HepG2 (cell line): ENCODE results near the gene MAN2A1.

Experiments
- CTCF ChIP-seq: sonication (generic); formaldehyde crosslinking; IDR thresholded peaks from 2 replicates; pipeline ENCODE4 v1.5.0; 2020; ENCODE audit warnings: mild to moderate bottlenecking, missing genetic modification reagents, moderate library complexity
- KDM5B ChIP-seq: sonication (generic); formaldehyde crosslinking; IDR thresholded peaks from 2 replicates; pipeline ENCODE4 v1.4.0; 2020; ENCODE audit warnings: missing genetic modification reagents, mild to moderate bottlenecking, borderline replicate concordance
- MTA1 ChIP-seq: sonication (generic); formaldehyde crosslinking; IDR thresholded peaks from 2 replicates; pipeline ENCODE4 v1.4.0; 2020; ENCODE audit warnings: missing genetic modification reagents, mild to moderate bottlenecking, borderline replicate concordance
- POLR2AphosphoS5 ChIP-seq: IDR thresholded peaks from 2 replicates; pipeline ENCODE4 v1.6.1; 2012; ENCODE audit warnings: low read depth, low read length
- RELA ChIP-seq: sonication (generic); formaldehyde crosslinking; IDR thresholded peaks from 2 replicates; pipeline ENCODE4 v1.4.0; 2020; ENCODE audit warnings: missing genetic modification reagents
- RFX5 ChIP-seq: IDR thresholded peaks from 2 replicates; pipeline ENCODE4 v1.6.1; 2011; ENCODE audit warnings: low read depth, low read length, improper control_type of control experiment
- SNRNP70 ChIP-seq: fragments of 200-400 bp; formaldehyde crosslinking; IDR thresholded peaks from 2 replicates; pipeline ENCODE4 v1.6.1; 2017; ENCODE audit warnings: mild to moderate bottlenecking, low read depth, low read length, moderate library complexity
- ZNF639 ChIP-seq: conservative IDR thresholded peaks from 2 replicates; pipeline ENCODE4 v1.6.1; 2018; ENCODE audit warnings: missing genetic modification reagents

- no peak for TF ChIP-seq ZNF639 (CRISPR knock-in tag)
- no peak for TF ChIP-seq RFX5
- TF ChIP-seq RELA (CRISPR knock-in tag) = no peak
- TF ChIP-seq MTA1 = no peak
- TF ChIP-seq KDM5B (CRISPR knock-in tag) = no peak
- TF ChIP-seq POLR2AphosphoS5 = no peak
- TF ChIP-seq CTCF = no peak
- no peak for TF ChIP-seq SNRNP70
Measured at GRCh38 chr5:109865637-109866036, 175.9 kb downstream of the MAN2A1 start.
